CD4-positive, alpha-beta T cell treated with Interleukin-1 beta for 1 hour (primary cell): ENCODE results near the gene DNASE1.

Experiments
- DNase-seq, 2 donors: peaks; one replicate each; pipeline ENCODE4 v3.0.0-alpha.2; 2020 to 2022

DNASE1 gene

GRCh38 chr16:3701531-3701930 is 47.0 kb downstream of the DNASE1 start:
- no peak for DNase-seq

GRCh38 chr16:3702082-3702481 is 47.6 kb downstream of the DNASE1 start:
- DNase-seq = no peak

GRCh38 chr16:3706253-3707012 is 51.9 kb downstream of the DNASE1 start:
- no peak for DNase-seq
